ENCODE measurements around the gene ASAP3.

- TF ChIP-seq CTCF (IDR thresholded peaks at IDR 0.05; ENCODE audit: extremely low read depth in 1 of 2, insufficient read depth in 1 of 2, low read depth in 1 of 2, low read length in 2 of 2): no peak
- TF ChIP-seq JUN (IDR thresholded peaks at IDR 0.05; ENCODE audit: borderline replicate concordance, insufficient read depth, insufficient read length, low read depth): no peak
Measured at GRCh38 chr1:23420778-23421177, 63.2 kb downstream of the ASAP3 start.

Data from endothelial cell of umbilical vein (primary cell).